HTR-8/SVneo (cell line): Measurements from ENCODE around the gene PKNOX2.

Experiments
- DNase-seq: peaks from one replicate; pipeline ENCODE4 v3.0.0; 2011; ENCODE audit warnings: low spot score, mixed read lengths; ENCODE audit not compliant: insufficient read length
- FAIRE-seq: peaks from 2 replicates; lab custom pipeline; 2011; peaks lifted over from hg19 to GRCh38; lab: Jason Lieb, UNC

The PKNOX2 gene

DNA sequence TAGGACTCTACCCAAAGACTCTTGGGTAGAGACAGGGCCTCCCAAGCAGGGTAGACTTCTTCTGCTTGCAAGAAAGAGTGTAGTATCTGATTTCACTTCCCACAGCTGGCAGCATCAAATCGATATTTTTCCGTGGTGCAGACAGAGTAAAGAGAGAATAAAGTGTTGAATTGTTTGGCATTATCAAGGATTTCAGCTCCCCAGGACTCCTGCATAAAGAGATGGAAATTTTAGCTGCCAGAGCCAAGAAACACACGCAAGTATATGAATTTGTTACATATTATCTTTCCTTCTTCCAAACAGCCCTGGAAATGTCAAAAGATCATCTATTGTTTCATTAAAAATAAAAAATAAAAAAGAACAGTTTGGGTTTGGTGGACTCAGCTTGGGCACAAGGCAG is 136.8 kb downstream of the PKNOX2 start:
- DNase-seq: no peak
- FAIRE-seq: no peak

DNA sequence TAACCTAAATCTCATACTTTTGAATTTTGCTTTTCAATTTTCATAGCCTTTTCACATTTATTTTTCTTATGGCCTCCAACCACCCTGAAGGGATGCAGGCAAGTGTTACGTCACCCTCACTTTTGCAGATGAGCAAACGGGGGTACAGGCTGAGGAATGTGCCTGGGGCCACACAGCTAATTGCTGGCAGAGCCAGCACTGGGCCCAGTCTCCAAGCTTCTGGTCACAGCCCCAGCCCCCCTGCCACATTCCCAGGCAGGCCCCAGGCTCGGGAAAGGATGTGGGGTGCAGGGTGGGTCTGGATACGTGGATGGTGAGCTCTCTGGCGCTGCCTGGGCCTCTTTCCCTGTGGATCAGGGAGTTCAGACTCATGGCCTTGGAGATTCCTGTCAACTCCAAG is 138.6 kb downstream of the PKNOX2 start:
- no peak for FAIRE-seq
- no peak for DNase-seq

DNA sequence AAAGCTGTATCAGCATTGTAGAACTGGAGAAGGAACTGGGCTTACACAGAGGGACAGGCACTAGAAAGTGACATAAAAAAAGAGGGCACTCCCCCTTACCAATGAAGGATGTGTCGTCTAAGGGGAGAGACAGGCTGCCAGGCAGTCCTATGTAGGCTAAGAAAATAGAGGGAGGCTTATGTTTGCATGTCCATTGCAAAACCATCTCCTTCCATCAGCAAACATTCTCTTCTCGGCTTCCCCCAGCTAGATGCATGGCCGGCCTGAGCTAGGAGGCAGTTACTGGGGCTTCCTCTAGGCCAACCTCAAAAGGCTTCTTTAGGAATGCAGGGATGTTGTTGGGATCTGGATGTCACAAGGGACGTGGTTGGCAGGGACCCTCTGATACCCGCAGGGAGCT is 139.1 kb downstream of the PKNOX2 start:
- FAIRE-seq: no peak
- DNase-seq: no peak

DNA sequence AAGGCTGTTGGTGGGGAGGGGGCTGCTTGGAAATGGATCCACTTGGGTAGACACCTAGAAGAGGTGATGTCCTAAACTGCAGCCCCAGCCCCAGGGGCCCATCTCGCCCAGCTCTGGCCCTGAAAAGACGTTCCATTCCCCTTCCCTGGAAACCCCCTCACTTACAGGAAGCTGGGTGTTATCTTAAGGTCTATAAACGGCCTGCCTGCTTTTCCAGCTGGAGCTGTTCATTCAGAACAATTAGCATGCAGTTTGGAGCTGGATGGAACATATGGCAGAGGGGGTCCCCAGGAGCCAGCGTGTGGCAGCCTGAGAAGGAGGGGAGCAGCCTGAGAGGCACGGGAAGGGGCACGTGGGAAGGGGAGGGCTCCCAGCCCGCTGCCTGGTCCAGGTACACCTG is 139.6 kb downstream of the PKNOX2 start:
- FAIRE-seq (no peak), DNase-seq (no peak)

DNA sequence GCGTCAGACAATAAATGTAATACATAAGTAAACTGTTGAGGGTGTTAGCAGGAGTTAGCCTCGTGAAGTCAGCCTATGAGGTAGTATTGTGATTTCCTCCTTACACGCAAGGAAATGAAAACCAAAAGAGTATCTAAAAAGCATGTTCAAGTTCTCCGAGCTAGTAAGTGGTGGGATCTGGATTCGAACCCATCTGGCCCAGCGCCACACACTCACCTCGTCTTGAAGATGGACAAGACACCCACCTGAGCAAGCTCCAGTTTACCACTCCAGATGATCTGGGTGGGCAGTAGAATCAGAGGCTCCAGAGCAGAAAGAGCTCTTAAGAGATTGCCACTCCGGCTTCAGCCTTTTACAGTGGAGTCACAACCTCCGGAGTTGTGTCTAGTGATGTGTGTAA is 140.3 kb downstream of the PKNOX2 start:
- no peak for DNase-seq
- no peak for FAIRE-seq

DNA sequence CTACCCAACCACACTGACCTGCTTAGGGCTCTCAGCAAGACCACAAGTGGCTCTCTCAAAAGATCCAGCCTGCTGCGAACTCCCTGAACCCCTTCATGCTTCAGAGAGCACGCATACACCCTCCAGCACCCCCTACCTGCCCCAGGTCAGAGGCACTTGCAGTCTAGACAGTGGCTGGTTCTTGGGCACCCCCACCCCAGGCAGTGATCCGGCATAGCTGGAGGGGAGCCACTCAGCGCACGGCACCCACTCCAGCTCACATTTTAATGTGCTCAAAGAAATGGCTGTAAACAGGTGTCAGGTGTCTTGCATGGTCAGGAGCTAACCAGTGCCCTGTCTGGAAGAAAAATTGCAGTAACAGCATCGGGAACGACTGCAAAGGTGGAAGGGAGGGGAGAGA is 140.8 kb downstream of the PKNOX2 start:
- FAIRE-seq: no peak
- no peak for DNase-seq

DNA sequence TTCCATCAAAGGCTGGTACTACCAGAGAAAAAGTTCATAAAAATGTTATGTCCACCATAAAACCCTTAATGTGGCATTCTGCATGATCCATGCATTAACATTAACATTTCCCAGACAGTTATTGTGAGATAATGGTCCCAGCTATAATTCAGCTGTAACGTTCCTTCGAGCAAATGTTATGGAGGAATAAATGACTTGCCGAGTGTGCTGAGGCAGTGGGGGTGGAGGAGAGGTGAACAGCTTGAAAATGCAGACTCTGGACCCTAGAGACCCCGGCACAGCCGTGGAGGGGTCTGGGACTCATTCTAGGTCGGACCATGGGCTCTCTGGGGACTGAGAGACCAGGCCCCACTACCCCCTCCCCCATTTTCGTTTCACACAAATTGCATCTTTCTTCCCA is 141.9 kb downstream of the PKNOX2 start:
- DNase-seq: no peak
- FAIRE-seq: no peak

DNA sequence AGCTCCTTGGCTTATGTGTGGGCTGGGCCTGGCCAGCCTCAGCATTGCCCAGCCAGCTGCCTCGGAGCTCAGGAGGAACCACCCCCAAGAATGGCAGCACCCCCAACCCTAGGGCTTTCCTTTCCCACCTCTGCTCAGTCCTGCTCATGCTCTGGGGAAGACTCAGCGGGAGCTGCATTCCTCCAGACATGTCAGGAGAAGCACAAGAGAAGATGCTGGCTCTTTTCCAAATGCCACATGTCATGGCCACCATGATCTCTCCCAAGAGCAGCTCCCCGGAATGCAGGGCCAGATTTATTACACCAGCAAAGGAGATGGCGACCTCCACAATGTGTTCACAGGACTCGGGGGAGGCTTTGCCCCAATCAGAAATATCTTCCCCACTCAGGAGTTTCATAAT is 143.7 kb downstream of the PKNOX2 start:
- FAIRE-seq: no peak
- no peak for DNase-seq

DNA sequence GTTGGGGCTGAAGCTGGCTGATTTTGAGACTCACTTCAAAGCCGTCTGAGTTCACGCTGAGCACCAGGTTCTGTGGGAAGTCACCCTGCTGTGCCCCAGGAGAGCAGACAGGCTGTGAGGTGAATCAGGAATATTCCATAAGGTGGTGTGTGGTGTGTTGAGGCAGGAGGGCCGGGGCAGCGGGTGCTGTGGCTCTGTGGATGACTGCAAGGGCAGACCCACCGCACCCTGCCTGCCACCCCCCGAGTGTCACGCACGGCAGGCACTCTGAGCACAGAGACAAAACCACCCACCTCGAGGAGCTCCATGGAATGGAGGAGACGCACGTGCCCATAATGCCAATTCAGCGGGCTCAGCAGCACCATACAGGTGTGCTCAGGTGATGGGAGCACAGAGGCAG is 147.8 kb downstream of the PKNOX2 start:
- FAIRE-seq: no peak

DNA sequence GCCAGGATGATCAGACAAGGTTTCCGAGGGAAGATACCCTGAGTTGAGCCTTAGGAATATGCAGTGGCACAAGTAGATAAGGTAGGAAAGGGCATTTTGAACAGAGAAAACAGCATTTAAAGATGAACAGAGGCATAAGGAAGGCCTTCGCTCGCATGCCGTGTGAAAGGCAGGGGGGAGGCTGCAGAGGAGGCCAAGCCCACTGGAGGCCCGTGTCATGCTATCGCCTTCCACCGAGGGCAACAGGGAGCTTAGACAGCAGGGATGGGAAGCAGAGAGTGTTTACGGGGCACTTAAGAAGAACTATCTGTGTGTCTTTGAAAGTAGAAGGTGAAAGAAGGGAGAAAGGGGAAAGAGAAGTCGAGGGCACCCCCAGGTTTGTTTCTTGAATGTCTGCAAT is 148.3 kb downstream of the PKNOX2 start:
- DNase-seq (no peak), FAIRE-seq (no peak)

More for the DNA sequence above, 147.8 kb downstream of the PKNOX2 start:
- DNase-seq: no peak

DNA sequence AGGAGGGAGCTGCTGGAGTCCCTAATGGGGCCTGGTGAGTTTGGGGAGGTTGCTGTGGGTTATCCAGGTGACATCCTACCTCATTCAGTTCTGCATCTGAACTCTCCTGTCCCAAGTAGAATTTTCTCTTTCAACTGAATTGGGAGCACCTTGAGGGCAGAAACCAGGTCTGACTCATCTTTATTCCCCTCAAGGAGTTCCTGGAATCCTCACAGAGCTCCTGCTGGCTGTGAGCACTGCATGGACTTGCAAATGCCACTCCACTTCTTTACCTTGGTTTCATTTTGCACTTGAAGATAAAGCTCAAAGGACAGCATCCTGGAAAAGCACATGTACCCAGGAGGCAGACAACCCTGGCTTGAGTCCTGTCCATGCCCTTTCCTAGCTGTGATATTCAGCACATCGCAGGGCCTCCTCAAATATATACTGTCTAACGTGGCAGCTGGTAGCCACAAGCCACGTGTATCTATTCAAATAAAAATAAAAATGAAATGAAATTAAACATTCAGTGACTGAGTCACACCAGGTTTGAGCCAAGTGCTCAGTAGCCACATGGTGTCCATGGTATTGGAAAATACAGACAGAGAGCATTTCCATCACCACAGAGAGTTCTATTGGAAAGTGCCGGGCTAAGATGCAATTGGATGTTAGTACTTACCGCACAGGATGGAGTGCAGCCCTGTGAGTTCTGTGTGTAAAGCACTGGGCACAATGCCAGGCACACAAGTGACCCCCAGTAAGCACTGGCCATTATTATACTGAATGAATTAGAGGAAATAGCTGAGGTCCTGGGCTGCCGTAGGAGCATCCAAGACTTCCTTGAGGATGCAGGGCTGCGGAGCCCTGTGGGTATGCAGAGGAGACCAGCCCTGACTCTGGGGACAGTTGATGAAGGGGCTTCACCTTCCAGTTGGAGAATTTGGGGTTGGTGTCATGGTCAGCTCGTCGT is 149.0 kb downstream of the PKNOX2 start:
- FAIRE-seq (no peak), DNase-seq (no peak)

DNA sequence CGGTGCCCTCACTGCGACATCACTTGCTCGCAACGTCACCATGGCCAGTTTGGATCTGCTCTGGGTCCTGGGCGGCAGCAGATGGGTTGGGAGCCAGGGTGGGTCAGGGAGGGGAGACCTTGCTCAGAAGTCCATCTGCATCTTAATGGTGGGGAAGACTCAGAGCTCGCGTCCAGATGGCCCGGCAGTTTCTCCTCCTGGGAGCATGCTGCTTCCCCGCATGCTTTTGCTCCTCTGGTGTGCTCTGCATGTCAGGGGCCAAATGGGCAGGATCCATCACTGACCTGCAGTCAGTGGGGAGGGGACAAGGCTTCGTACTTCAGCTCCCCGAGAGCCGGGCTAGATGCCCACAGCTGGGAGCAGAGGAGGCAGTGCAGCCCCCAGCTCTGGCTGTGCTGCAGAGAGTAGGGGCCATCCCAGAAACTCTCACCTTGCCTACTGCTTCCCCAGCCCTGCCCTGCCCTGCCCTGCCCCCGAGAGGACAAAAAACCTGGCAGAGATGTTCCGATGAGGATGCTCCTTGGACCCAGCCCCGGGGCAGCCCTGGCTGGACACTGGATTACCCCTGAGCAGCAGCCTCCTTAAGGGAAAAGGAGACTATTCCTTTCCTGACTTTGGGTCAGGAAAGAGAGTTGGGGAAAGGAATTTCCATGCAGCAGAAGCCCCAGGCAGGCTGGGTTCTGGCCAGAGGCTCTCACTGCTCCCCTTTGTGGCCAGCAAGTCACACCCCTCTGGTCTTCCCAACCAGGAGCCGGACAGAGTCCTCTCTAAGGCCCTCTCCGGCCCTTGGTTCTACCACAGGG is 149.9 kb downstream of the PKNOX2 start:
- no peak for DNase-seq
- FAIRE-seq: no peak

DNA sequence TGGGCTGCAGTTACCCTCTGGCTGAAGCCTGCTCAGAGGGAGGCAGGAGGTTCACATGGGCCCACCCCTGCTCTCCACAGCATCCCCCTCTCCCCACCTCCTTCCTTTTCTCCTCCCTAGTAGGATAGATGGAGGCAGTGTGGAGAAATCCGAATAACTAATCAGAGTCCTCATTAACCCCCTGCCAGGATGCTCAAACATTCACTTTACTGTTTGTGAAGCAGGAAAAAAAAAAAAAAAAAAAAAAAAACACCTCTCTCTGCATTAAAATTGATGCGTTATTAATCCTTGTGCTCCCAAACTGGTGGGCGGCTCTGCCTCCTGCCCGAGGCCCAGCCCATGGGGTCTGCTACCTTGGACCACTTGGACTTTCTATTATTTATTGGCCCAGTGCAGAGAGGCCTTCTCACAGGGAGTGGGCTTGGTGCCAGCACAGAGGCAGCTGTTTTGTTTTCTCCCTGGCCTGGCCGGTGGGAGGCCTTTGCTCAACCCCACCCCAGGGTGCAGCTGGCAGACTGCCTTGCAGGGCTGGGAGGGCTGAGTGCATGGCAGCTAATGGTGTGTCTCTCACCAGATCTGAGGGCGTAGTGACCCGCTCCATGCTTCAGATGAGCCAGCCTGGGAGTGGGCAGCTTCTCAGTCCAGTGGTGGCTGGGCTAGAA is 150.7 kb downstream of the PKNOX2 start:
- FAIRE-seq: no peak

DNA sequence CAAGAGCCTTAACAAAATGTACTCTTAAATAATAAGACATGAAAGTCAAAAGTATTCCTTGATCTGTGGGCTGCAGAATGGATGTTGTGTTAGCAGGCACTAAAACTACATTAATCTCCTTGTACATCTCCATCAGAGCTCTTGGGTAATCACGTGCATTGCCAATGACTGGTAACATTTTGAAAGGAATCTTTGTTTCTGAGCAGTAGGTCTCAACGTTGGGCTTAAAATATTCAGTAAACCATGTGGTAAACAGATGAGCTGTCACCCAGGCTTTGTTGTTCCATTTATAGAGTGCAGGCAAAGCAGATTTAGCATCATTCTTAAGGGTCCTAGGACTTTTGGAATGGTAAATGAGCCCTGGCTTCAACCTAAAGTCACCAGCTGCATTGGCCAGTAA is 152.9 kb downstream of the PKNOX2 start:
- FAIRE-seq: no peak
- DNase-seq: no peak

More for the DNA sequence above, 150.7 kb downstream of the PKNOX2 start:
- DNase-seq: no peak

DNA sequence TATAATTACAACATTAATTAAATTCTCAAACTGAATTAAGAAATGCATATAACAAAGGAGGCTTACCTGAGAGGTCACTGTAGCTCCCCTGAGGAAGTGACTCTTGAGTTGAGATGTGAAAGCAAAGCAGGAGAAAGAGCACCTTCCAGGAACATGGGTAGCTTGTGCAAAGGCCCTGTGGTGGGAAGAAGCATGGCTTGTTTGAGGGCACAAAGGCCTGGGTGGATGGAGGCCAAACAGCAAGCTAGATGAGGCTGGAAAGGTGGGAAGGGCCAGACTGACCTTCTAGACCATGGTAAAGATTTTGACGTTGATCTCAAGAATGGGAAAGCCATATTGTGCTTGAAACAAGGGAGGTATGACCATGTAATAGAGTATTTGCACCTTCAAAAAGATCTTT is 155.1 kb downstream of the PKNOX2 start:
- FAIRE-seq (no peak), DNase-seq (no peak)

DNA sequence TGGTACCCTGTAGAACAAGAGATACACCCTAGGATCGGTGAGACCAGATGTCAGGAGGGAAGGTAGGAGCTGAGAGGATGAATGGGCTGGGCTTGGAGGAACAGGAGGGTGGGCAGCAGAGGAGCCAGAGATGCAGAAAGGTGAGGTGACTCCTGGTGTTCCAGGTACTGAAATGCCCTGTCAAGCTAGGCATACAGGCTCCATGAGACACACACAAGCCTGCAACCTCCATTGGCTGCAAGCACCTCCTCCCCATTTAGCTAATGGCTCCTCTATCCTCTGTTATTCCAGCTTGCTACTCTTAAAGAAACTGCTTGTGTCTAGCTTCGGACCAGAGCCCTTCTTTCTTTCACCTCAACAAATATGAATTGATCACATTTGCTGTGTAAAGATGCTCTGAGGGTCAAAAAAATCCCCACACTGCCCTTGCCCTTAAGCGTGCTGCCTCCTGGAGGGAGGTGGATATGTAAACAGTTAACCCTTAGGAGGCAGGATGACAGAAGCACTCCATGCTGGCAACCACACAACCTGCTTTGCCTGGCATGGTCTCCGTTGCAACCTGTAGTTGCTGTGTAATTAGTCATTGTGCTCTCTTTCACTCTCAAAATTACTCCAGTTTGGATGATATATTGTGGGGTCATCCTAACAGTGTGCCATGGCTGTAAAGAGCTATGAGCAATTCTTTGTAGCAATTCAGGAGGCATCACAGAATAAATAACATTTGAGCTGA is 156.0 kb downstream of the PKNOX2 start:
- FAIRE-seq (no peak), DNase-seq (no peak)

DNA sequence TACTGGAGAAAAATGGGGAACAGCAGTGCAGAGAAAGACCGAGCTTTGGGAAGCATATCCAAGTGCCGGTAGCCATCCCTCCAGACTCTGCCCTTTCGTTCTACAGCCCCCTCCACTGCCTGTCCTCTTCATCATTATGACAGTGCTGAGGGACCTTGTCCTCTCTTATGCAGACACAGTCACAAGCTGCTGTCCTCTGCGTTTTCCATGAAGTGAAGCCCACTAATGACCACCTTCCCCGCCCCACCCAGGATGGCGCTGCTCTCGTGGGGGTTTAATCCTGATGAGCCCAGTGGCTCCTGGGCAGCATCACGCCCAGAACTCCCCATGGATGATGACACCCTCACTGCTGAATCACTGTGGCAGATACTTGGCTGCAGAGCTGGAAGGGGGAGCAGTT is 157.7 kb downstream of the PKNOX2 start:
- FAIRE-seq (no peak), DNase-seq (no peak)

DNA sequence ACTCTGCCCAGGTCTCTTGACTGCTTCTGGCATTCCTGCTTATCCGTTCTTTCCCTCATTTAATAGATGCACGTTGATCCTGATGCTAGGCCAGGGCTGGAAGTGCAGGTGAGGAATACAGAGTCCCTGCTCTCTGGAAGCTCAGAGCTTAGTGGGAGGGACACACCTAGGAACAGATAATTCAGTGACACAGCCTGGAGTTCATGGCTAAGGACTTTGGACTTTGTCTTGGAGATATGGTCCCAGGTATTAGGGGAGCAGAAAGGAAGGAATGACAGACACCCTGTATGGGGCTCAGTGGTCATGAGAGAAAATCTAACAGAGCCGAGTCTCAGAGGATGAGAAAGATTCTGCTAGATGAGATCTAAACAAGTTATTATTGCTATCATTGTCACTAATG is 160.6 kb downstream of the PKNOX2 start:
- FAIRE-seq (no peak), DNase-seq (no peak)

DNA sequence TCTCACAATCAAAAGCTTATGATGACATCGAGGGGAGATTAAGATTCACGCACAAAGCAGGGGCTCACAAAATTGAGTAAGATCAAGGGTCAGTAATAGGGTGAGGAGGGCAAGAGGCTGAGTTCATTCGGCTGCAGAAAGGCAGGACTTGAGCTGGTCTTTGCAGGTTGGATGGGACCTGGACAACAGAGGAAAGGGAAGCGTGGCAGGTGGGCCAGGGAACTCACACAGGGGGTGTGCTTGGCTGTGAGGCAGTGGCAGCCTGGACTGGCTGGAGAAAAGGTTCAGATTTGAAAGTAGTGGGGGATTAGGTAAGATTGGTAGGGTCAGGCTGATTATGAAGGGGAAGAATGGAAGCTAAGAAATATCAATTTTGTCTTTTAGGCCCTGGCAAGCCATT is 161.6 kb downstream of the PKNOX2 start:
- FAIRE-seq (no peak), DNase-seq (no peak)

DNA sequence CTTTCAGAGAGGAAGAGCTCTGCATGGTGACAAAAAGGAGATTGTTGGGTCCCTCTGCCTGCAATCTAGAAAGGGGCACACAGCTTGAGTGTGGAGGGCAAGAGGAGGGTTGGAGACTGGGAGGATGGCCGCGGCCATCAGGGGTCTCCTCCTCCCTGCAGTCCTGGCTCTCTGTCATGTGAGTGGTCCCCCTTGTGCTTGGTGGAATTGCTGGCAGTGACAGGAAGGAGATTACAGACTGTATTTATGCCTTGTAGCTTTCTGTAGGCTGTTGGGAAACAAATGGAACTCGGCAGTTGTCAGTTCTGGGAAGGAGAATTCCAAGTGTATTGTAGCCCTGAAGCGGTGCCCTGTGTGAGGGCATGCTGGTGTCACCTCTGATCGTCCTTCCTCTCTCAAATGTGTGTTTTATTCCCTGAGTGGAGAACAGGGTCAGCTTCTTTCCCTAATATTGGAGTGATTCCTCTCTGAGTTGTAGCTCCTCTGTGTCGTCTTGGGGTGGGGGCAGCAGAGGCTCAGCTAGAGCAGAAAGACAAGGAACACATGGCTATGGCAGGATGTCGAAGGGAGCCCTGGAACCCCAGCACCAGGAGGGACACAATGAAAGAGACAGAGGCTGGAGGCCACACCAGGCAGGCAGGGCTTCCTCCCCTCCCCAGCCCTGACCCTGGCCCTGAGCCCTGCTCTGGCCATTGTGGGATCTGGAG is 163.1 kb downstream of the PKNOX2 start:
- FAIRE-seq (no peak), DNase-seq (no peak)
